HG03280 (cell line): ENCODE measurements around the gene ATF7.
A peak's percentile ranks its signal among the peaks of the same experiment; 100 is the strongest.

Experiments used
- ATAC-seq: cut with Tn5 transposase; IDR thresholded peaks from one replicate; pipeline ENCODE4 v1.9.1; 2021; ENCODE audit warnings: mild to moderate bottlenecking, moderate library complexity; ENCODE audit not compliant: unreplicated experiment

Gene ATF7

DNA sequence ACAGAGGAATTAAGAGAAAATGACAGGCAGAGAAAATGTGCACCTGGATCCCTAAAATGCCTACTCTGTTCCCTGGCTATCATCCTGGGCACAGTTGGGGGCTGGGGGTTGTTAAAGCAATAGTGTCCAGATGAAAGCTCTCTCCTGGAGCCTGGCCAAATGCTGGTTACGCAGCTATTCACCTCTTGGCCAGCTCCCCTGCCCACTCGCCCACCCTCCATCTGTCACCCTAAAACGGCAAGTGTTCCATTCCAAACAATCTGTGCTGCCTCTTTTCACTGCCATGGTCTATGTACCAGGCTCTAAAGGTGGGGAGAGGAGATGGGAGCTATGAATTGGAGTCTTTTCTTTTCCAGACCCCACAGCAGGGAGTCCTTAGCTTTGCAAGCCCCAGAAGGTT, 94.2 kb downstream of the ATF7 start:
- no peak for ATAC-seq

DNA sequence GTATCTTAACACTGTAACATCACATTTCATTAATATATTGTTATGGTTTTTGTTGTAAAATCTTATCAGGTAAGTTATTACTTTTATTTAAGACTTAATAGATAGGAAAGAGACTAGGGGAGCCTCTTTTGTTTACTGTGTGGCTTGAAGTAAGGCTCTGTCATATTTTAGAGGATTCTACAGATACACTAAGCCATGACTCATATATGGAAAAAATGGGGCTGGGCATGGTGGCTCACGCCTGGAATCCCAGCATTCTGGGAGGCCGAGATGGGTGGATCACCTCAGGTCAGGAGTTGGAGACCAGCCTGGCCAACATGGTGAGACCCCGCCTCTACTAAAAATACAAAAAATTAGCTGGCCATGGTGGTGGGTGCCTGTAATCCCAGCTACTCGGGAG, 95.3 kb downstream of the ATF7 start:
- ATAC-seq, result no peak

DNA sequence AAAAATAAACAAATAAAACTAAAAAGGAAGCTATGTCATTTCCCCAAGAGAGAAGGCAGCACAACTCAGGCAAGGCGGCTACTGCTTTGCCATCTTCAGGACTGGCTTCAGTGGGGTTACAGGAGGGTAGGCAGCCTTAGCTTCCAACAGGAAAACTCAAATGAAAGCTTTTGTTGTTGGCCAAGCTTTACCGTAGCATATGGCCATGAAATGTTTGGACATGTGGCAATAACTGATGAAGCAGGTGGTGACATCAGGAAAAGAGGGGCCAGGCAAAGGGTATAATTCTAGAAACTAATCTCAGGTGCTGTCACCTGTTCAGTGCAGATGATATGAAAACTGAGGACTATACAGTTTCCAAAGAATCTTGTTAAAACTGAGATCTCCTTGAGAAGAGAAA, 96.1 kb downstream of the ATF7 start:
- no peak for ATAC-seq

DNA sequence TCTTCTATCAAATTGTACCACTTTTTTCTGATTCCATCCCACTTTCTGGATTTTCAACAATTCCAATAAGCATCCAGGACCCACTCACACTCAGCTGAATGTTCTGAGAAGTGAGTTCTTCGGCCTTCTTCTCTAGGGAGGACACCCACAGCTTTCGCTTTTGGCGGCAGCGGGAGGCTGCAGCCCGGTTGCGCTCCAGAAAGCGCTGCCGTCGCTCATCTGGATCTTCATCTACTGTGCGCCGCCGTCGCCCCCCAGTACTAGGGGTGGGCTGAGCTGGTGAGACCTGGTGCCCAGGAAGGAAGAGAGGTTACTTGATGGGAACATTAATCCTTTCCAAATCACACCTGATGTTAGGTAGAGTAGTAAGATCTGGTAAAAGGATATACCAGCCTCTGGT, 101.7 kb downstream of the ATF7 start:
- no peak for ATAC-seq

DNA sequence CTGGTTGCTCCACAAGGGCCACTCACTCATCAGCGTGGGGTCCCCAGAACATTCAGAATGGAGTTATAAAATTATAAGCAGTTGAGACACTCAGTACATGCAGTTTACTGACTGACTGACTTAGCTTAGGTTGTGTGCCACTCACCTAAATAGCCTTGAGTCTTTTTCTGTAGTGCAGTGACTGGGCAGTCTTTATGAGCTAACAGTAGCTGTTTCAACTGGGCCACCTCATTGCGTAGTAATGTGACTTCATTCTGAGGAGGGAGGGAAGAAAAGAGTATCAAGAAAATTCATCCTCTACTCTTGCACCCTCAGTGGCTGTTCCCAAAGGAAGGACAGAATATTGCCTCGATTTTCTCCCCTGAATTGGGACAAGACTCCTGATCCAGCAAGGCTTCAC, 103.1 kb downstream of the ATF7 start:
- ATAC-seq, result no peak

DNA sequence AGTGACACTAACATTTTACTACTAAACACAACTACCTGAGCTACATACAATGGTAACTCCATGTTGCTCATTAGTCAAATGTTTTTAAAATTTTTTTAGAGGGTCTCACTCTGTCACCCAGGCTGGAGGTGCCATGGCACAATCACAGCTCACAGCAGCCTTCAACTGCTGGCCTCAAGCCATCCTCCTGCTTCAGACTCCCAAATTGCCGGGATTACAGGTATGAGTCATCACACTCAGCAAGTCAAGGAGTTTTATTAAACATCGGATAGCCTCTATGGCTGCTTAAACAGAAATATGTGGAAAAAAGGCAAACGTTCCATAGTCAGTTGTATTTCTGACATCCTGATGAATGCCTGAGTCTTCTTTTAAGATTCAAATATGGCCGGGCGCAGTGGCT, 107.8 kb downstream of the ATF7 start:
- ATAC-seq, result no peak

DNA sequence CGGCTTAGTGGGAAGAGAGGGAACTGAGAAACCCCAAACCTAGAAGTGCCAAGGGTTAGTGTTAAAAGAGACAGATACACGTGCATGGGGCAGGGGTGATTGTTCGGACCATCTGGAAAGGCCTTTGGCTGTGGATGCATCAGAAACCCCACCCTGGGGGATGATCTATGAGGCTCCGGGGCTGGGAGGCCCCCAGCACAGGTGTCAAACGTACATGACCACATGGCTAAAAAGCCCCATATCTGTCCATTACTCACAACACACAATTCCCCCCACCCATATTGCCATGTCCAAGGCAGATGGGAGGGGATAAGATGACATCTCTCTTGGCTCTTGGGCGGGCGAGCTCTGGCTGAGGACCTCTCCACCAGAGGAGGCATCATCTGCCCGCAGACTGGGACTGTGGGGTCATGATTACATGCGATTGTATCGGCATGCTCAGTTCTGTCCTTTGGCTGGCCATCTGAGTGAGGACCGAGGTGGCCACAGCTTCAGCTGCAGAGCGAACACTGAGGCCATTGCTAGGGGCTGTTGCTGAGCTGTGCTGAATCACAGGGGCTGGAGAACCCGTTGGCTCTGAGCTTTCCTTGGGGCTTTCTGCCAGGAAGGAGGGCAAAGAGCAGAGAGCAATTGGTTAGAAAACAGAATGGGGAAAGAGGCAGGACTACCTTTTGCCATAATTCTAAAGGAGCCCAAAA, 109.3 kb downstream of the ATF7 start:
- ATAC-seq, result no peak

DNA sequence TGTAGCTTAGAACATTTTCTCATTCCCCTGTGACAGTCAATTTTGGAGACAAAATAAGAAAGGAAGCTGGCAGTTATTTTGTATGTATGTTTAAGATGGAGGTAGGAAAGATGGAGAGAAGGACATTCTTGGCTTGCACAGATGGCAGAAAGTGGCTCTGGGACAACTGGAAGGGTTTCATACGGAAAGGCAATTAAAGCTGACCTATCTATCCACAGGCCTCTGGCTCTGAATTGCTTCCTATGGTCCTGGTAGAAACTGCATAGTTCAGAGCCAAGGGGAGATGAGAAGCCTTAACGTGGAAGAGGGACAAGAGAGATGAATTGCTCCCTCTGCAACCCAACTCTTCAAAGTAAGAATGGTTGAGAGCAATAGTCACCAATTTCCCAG, 110.9 kb downstream of the ATF7 start:
- no peak for ATAC-seq

DNA sequence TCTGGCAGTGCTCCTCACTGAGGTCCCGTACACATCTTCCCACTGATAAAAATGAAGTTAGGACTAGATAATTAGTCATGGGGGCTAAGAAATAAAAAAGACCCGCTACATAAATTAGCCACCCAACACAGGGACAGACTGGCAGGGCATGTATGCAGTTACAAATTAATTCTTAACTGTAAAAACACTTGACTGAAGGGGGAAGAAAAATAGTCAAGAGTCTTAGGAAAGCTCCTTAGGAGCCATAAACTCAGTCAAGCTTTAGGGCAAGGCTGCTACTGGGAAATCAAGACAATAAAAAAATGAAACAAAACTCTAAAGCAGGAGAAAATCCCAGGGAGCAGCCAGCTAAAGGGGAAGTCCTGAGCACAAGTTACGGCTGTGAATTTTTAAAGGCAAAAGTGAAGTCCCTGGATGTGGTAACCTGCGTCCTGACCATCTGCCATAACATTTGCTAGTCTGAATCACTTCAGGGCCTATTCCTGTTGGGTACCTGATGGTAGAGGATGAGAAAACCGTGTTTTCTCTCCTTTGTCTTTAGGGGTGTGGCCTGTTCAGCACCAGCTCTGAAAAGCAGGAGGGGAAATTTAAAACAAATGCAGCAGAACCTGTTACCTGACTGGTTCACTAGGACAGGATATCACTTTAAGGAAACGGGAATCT, 111.4 kb downstream of the ATF7 start:
- no peak for ATAC-seq

DNA sequence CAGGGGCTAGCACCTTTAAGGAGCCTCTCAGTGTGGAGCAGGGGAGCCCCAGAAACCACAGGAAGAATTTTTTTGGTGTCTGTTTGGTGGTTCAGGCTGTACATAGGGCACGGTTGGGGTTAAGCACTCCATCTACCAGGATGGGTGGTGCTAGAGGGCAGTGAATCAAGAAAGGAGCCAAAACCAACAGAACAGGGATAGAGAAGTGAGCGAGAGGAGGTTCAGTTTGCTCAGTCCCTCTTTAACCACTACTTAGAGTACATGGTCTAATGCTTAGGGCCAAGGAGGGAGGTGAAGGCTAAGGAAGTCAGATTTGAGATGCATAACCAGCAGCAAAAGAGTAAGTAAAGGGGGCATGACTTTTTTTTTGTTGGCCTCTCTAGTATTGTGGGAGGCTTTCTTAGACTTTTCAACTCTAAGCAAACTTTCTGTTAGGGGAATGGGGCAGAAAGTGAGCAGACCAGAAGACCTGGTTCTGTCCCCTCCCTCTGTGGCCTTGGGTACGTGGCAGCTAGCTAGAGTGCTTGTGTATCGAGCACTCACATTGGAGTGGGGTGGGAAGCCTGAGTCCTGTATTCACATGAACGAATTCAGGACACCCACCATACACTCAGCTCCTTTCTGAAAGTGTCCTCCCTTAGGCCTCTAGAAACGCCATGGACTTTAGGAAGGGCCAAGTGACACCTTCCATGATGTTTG, 112.3 kb downstream of the ATF7 start:
- ATAC-seq, result no peak

DNA sequence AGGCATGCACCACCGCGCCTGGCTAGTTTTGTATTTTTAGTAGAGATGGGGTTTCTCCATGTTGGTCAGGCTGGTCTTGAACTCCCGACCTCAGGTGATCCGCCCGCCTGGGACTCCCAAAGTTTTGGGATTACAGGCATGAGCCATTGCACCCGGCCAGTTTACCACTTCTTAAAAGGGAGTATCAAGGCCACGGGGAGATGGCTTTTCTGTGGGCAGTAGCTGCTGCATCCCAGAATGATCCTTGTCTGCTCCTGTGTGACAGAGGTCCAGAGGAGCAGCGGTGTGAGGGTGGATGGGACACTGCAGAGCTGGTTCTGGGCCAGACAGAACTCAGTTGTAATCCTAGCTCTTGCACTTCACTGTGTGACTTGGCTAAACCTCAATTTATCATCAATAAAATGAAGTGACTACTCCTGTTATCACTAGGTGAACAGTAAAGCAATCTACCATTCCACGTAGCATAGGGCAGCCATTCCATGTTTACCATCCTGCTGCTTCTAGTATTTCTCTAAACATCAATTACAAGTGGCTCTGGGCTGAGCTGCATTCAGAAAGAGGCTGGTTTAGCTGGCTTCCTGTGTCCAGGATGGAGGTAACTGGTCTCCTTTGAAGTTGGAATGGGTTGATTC, 115.9 kb downstream of the ATF7 start:
- no peak for ATAC-seq

DNA sequence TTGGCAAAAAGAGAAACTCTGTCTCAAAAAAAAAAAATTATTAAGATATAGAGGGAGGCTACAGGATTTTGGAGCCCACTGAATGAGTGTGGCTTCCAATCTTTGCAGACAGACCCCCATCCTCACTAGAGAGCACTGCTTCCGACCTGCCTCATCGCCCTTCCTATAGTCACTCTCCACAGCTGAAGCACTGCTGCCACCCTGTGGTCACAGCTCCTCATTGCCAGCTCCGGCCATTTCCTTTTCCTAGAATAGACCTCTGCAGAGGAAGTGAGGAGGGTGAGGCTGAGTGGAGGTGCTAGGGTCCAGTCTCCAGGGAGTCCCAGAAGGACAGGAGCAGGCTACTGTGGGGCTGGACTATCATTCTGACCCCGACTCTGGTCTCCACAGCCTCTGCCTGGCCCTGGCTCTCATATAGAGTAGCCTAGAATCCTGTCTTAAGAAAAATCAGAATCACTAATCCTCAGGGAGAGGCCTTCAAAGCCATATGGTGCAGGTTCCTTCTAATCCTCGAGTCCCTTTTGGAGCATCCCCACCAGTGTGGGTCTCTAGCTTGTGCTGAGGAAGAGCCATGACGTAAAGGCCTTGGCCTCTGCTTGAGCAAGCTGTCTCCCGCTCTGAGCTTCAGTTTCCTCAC, 117.5 kb downstream of the ATF7 start:
- peak; percentile 85 for ATAC-seq

DNA sequence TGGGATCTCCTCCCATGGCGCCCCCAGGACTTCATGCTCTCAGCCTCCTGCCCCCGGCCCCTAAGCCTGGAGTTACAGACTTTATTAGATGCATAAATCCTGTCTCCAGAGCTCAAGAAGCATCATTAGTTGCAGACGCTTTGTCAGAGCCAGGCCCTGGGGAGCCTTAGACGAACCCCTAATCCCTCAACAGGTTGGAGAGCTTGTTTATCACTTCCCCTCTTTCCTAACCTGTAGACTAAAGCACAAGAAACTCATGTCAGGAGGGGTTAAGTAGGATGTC, 118.6 kb downstream of the ATF7 start:
- ATAC-seq, result no peak

DNA sequence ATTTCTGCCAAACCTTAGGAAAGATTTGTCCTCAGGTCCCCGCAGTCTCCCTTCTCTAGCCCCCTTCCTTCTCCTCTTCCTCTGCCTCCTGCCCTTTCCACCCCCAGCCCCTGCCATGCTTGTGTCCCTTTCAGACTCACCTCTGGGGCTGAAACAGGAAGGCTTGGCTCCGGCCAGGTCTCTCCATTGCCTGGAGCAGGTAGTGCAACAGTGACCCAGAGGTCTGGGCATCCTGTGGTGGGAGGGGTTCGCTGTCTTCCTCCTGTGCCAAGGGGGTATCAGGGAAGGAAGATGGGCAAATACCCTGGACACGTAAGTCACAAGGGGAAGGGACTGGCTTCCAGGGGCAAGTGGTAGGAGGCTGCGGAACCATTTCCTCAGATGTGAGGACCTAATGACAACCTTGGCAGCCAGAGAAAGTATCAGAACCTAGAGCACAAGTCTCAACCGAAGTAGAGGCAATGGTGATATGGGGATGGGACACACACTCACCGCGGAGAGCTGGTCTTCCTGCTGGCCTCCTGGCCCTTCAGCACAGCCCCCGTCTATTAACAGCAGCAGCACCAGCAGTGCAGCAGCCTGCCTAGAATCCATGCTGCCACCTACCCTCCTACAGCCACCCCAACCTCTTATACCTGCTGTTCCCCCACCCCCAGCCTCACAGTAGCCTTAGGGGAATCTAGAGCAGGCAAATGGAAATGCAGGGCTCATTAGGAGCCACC, 119.1 kb downstream of the ATF7 start, which contains the start of gene NPFF:
TSS of gene NPFF (minus strand) at position 604 of the 722 bp plus-strand sequence. CDS start at position 594, 10 bp downstream.
- no peak for ATAC-seq

DNA sequence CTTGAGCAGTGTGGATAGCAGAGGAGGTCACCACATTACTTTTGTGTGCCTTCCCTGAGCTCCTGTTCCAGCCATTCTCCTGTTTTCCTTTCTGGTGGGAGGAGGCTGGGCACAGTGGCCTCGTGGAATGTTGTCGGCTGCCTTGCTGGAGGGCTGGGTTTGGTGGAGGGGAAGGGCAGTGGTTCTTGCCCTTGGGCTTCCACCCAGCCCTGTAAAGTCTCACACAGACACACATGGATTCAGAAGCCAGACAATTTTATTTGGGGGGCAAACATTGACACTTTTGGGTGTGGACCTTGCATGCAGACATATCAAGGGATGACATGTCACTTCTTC, 119.8 kb downstream of the ATF7 start:
- no peak for ATAC-seq

DNA sequence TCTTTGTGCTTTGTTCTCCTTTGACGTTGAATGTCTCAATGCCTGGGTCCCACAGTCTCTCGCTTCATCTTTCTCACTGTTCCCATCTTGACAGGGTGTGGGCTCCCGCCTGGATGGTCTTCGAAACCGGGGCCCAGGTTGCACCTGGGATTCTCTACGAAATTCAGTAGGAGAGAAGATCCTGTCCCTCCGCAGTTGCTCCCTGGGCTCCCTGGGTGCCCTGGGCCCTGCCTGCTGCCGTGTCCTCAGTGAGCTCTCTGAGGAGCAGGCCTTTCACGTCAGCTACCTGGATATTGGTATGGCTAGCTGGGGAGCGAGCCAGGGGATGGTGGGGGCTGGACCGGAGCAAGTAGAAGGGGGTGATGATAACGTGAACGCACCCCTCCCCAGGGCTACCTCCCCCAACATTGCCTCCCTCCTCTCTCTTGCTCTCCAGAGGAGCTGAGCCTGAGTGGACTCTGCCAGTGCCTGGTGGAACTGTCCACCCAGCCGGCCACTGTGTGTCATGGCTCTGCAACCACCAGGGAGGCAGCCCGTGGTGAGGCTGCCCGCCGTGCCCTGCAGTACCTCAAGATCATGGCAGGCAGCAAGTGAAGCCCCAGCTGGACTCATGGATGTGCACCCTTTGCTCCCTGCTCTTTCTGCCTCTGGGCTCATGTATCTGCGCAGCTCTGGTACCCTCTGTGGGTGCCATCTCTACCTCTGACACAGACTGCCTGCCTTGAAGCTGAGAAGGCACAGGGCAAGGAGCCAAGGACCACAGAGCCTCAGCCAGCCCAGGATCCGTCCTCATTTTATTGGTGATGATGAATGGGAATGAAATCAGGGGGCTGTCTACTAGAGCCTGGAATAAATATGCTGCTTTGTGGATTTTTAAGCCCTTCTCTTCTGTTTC, 120.4 kb downstream of the ATF7 start:
- no peak for ATAC-seq

DNA sequence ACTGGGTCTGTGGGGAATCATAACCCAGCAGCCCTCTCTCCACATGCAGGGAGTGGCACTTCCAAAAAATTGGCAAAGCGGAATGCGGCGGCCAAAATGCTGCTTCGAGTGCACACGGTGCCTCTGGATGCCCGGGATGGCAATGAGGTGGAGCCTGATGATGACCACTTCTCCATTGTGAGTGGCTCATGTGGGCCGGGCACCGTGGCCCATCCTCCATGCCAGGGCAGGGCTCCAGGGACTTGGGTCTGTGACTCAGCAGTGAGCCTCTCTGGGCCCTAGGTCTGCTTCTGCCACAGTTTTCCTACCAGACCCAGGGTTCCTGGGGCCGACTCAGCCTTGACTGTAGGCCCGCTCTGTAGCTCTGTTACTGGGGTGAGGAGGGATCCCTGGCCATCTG, 121.1 kb downstream of the ATF7 start:
- no peak for ATAC-seq

DNA sequence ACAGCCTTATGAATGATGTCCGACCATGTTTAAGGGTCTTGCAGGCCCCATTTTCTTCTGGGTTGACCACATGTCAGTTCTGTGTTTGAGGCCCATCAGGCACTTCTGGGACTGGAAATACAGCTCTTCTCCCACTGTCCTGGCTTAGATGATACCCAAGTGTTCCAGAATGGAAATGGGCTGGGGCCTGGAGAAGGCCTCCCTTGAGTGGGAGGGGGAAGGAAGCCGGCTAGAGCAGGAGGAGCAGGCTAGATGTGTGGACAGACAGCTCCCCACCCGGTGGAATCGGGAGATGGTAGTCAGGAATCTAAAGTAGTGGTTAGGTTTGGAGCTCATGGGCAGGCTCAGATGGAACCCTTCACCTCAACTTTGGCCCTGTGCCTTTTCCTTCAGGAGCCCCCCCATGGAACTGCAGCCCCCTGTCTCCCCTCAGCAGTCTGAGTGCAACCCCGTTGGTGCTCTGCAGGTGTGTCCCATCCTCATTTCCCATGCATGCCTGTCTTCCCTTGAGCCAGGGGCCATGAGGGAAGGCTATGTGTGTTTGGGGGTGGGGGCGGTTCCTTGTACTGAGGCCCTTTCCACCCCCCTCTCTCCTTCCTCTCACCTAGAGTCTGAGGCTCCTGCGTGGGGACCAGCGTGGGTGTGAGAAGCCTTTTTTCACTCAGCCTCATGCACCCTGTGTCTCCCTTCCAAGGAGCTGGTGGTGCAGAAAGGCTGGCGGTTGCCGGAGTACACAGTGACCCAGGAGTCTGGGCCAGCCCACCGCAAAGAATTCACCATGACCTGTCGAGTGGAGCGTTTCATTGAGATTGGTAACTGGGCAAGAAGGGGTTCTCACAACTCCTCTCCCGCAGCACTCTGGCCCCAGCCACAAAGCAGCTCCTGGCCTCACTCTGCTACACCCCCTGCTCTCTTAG, 121.9 kb downstream of the ATF7 start:
- ATAC-seq, result no peak
